HG03103 (cell line): ENCODE results near the gene FOXP4.

Source experiments
- ATAC-seq: cut with Tn5 transposase; IDR thresholded peaks from one replicate; pipeline ENCODE4 v1.9.1; 2021; ENCODE audit warnings: low read depth; ENCODE audit not compliant: unreplicated experiment

Gene FOXP4, protein sequence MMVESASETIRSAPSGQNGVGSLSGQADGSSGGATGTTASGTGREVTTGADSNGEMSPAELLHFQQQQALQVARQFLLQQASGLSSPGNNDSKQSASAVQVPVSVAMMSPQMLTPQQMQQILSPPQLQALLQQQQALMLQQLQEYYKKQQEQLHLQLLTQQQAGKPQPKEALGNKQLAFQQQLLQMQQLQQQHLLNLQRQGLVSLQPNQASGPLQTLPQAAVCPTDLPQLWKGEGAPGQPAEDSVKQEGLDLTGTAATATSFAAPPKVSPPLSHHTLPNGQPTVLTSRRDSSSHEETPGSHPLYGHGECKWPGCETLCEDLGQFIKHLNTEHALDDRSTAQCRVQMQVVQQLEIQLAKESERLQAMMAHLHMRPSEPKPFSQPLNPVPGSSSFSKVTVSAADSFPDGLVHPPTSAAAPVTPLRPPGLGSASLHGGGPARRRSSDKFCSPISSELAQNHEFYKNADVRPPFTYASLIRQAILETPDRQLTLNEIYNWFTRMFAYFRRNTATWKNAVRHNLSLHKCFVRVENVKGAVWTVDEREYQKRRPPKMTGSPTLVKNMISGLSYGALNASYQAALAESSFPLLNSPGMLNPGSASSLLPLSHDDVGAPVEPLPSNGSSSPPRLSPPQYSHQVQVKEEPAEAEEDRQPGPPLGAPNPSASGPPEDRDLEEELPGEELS

DNA sequence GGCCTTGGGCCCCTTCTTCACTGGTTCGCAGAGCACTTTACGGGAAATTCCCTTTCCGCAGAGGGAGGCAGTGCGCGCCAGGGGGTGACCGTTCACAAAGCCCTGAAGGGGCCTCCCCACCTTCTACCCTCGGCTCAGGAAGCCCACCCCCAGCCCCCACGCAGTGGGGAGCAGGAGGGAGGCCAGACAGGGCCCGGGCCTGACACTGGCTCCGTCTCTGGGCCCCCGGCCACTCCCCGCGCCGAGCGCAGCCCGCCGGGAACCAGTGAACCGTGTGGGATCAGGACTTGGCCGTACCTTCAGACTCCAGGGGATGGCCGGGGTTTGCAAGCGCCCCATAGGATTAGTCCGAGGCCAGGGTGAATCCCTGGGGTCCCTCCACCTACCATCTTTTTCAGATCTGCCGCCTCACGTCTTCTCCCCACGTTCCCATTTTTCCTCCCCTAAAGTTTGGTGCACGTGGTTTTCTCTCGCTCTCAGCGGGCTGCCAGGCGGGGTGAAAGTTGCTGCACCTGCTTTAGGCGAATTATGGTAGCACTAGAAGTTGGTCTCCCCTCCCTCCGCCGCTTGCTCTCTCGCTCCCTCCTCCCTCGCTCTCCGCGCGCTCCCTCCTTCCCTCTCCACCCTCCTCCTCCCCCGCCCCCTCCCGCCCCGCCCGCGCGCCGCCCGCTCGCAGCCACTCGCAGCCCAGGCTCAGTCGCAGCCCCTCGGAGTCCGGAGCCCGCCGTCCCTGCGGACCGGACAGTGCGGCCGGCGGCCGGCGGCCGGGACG, at the start of gene FOXP4:
FOXP4 (plus strand) TSS at position 679 of the 772 bp plus-strand sequence. CDS start 19,380 bp downstream, outside the sequence.
- ATAC-seq: peak; percentile 61

DNA sequence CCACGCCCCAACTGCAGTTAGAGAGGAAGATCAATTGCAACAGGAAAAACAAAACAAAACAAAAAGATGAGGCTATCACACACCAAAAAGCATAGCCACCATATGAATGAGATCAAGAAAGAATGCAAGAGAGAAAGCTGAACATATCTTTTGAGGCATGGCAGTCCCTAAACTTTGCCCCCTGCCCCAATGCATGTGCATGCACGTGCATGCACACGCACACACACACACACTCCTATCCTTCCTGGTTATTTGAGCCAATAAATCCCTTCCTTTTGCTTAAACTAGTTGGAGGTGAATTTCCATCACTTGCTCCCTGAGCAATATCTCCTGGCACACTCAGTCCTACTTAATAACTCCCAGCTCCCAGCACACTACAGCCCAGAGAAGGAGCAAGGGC, 48.6 kb upstream of the FOXP4 start:
- ATAC-seq: no peak

- ATAC-seq: no peak
Measured at GRCh38 chr6:41497994-41498393, 48.2 kb upstream of the FOXP4 start.

DNA sequence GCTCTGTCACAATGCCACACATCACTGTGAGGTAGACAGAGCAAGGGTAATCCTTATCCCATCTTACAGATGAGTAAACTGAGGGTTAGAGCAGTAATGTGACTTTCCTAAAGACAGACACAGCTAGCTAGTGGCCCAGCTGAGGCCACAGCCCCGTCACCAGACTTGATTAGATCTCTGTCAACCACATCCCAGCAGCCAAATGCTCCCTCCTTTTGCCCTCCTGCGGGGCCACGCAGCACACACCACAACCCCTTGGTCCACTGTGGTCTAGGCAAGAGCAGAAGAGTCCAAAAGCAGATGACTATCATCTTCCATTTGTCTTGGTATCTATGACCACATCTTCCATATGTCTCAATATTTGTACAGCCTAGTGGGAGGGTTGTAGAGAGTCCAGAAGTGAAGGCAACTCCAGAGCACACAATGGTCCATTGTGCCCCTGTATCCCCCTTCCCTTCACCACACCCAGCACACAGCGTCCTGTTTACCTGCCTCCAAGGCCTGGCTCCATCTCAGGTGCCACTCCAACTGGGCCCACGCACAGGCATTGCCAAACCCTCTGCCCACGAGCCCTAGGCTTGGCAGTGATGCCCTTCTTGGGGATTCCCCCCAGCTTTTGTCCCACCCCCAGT, 47.1 kb upstream of the FOXP4 start:
- no peak for ATAC-seq

GRCh38 chr6:41500561-41500960, 45.6 kb upstream of the FOXP4 start:
- ATAC-seq: no peak

DNA sequence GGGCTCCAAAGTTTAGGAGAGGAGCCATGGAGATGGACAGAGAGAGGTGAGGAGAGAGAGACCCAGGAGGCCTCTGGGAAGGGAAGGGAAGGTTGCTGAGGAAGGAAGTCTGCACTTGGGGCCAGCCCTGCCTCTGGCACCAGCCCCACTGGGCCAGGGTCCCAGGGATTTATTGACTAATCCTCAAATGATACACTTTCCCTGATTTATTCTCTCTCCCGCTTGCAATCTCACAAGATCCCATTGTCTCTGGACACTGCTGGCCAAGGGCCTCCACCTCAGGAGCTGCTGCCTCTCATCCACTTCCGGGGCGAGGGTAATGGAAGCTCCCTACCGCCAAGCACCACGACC, 43.6 kb upstream of the FOXP4 start:
- ATAC-seq: no peak

- ATAC-seq: no peak
Measured at GRCh38 chr6:41502917-41503671, 43.1 kb upstream of the FOXP4 start.

DNA sequence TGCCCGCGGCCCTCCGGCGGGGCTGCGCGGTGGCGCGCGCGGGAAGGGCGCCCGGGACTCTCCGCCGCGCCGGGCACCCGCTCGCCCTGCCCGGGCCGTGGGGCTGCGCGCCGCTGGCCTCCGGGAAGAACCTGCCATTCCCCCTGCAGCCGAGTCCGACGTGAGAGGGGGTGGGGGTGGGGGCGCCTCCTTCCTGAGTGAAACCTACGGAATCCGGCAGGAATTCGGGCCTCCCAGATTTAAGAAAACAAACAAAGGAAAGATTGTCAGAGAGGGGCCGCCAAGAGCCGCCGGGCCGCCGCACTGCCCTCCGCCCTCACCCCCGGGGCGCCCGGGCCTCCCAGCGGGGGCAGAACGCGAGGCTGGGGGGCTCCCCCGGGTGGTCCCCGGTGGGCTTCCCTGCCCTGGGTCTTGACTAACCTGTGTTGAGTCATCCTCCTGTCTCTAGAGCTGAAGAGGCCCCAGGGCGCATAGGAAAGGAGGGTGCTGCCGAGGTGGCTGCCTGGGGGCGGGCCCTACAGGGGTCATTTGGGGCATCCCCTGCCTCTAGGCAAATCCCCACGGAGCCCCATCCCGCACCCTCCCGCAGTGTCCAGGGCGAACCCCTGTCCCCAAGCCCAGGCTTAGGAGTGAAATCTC, 42.2 kb upstream of the FOXP4 start:
- ATAC-seq: no peak

GRCh38 chr6:41504466-41505121, 41.6 kb upstream of the FOXP4 start:
- no peak for ATAC-seq

GRCh38 chr6:41505122-41506049, 40.8 kb upstream of the FOXP4 start:
- ATAC-seq: no peak

DNA sequence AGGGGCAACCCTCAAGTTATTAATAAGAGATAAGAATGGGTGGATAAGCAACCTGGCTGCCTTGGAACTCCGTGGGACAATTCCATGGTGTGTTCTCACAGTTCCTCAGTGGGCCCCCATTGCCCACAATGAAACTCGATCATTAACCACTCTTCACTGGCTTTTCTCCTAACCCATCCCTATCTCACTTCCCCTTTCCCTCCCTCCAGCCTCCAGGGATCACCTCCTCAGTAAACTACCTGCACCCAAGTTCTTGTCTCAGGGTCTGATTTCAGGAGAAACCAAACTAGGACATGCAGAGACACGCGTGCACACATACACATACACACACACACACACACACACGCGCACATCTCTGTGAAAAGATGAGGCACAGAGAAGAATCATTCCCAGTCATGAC, 37.7 kb upstream of the FOXP4 start:
- no peak for ATAC-seq

GRCh38 chr6:41509580-41509979, 36.6 kb upstream of the FOXP4 start:
- ATAC-seq: no peak

- ATAC-seq: no peak
Measured at GRCh38 chr6:41511443-41512060, 34.6 kb upstream of the FOXP4 start.

DNA sequence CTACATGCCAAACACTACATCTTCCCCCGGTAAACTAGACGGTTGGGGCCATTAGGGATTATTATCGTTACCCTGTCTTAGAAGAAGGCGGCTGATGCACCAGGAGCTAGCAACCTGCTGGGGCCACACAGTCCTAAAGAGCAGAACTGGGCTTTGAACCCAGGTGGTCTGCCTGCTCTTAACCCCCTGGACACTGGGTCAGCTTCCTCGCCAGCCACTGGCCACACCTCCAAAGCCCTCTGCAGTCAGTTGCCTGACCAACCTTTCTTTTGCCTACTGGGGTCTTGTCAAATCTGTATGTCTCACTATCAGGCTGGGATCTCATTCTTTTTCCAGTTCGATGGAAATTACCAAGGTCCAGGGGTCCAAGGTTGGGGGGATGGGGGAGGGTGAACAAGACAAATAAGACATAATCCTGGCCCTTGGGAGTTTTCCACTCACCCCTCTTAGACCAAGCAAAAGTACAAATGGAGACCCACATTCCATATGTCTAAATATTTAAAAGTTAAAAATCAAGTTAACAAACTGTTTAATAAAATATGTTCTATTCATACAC, 34.0 kb upstream of the FOXP4 start:
- no peak for ATAC-seq

DNA sequence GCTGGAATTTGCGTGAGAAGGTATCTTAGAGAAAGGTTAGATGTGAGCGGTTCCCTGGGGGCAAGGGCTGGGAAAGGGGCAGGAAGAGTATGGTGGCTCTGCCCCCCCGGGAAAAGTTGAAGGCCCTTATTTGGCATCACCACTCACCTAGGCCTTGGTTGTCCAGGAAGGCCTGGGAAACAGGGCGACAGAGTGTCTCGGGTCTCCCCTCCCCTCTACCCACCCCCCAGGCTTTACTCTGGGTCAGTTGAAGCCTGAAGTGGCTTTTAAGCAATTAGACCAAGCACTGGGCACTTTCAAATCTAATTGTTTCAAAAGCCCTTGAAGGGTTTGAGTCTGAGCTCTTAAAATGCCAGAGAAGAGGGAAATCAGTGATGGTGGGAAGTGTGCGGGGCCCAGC, 30.2 kb upstream of the FOXP4 start:
- ATAC-seq: no peak

DNA sequence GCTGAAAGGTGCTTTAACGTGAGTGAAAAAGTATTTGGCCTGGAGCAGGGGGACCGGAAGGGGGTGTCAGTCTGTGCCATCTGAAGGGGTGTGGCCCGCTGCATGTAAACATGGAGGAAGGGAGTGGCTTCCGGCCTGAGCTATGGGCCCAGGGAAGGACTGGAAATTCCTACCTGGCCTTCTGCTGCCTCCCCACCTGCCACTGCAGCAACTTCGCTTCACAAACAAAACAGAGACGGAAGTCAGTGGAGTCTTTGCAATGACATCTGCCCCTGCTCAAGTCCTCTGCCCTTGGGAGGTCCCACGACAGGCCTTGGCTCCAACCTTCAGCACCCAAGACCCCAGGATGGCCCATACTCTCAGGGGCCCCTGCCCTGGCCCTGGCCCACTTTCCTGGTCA, 28.1 kb upstream of the FOXP4 start:
- ATAC-seq: no peak

- ATAC-seq: no peak
Measured at GRCh38 chr6:41519305-41519744, 26.9 kb upstream of the FOXP4 start.
